Uterus (tissue), 2 donors: ENCODE data around the gene XRCC4.

Experiments used
- CTCF ChIP-seq, 4 experiments: fragments of 200-600 bp in 2 of 4; fragments of 450-650 bp in 2 of 4; sonication (generic) in 2 of 4; IDR thresholded peaks; one replicate each; pipeline ENCODE4 v1.5.1; 2016 to 2019; ENCODE audit warnings: antibody characterized with exemption in 4 of 4, mild to moderate bottlenecking in 2 of 4, moderate library complexity in 1 of 4
- POLR2A ChIP-seq, 2 donors: fragments of 450-650 bp; IDR thresholded peaks; one replicate each; pipeline ENCODE4 v1.6.1; 2016; ENCODE audit warnings: antibody characterized with exemption in 2 of 2, mild to moderate bottlenecking in 1 of 2, moderate library complexity in 1 of 2

DNA sequence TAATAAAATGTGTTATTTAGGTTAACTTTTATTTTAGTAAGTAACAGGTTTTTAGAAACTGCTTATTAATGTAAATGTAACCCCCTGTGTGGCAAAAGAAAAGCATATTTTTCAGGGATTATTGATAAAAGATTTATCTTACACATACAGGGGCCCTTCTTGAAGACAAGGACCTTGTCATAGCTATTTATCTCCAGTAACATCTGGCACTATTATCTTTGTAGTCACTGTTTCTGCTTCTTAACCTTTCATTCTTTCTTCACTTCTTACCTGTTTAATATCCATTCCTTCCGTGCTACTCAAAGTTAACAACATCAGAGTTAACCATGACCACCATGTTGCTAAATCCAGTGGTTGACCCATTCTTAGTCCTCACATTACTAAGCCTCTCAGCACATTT is 276.4 kb downstream of the XRCC4 start:
- no peak for TF ChIP-seq CTCF (IDR thresholded peaks at IDR 0.05)
- TF ChIP-seq POLR2A (IDR thresholded peaks at IDR 0.05): no peak
